Left ventricle myocardium inferior (tissue), 1 donor: ENCODE data around the gene KAT2A. TPM values are rescaled to one million over a fixed set of nuclear protein-coding genes. Genes with fewer than 3 reads are reported as not detected.
A peak's percentile ranks its signal among the peaks of the same experiment; 100 is the strongest.

ENCODE experiments used
- DNase-seq: peaks from one replicate; pipeline ENCODE4 v3.0.0-alpha.2; 2020
- H3K27ac ChIP-seq: fragments of 200-600 bp; replicated peaks from 2 replicates; pipeline ENCODE4 v1.8.0; 2021
- H3K27me3 ChIP-seq: fragments of 200-600 bp; 2 replicates; pipeline ENCODE4 v1.8.0; 2021; ENCODE audit warnings: low read depth
- H3K36me3 ChIP-seq: fragments of 200-600 bp; 2 replicates; pipeline ENCODE4 v1.8.0; 2021
- H3K4me1 ChIP-seq: fragments of 200-600 bp; 2 replicates; pipeline ENCODE4 v1.8.0; 2021
- H3K4me3 ChIP-seq: fragments of 200-600 bp; 2 replicates; pipeline ENCODE4 v1.8.0; 2021; ENCODE audit warnings: mild to moderate bottlenecking, moderate library complexity
- H3K9me3 ChIP-seq: fragments of 200-600 bp; replicated peaks from 2 replicates; pipeline ENCODE4 v1.8.0; 2021
- intact Hi-C: fragments of 100-400 bp; cut with micrococcal nuclease; formaldehyde crosslinking; loops from one replicate; pipeline ENCODE4 v1.11.0; 2022
- total RNA-seq: library from RNA; stranded (reverse); fragmentation: NEBNext Ultra II Directional; extraction: Animal tissue kit (Norgen Biotek cat#: 25700); gene quantifications from one replicate; pipeline ENCODE4 v1.2.1, GENCODE V29; 2021
- TF ChIP-seq, protein P1 (sequence below): fragments of 200-600 bp; IDR thresholded peaks from 2 replicates; pipeline ENCODE4 v1.8.0; 2021; ENCODE audit warnings: antibody characterized with exemption, mild to moderate bottlenecking, borderline replicate concordance
- donor health status: DM: no; HTN: yes; CAD: no; lungs with severe emphysema.

Gene KAT2A
- total RNA-seq, 1 donor from 2014 or later, result 25.7 TPM

DNA sequence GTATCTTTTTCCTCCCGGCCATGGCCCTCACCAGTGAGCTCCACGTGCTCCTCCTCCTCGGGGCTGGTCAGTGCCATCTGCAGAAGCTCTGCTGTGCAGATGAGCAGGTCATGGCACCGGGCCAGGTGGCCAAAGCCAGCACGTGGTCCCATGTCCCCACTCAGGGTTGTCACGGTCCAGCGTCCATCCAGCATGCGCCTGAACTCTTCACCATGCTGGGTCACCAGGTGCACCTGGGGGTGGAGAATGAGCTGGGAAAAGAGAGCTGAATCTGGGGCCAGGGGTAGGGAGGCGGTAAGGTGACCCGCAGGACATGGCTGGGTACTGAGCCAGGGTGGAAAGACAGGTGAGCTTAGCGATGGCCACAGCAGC, 9.9 kb downstream of the KAT2A start:
- H3K27me3 ChIP-seq, result no peaks in the 10 kb centered on the region
- TF ChIP-seq, protein P1, sequence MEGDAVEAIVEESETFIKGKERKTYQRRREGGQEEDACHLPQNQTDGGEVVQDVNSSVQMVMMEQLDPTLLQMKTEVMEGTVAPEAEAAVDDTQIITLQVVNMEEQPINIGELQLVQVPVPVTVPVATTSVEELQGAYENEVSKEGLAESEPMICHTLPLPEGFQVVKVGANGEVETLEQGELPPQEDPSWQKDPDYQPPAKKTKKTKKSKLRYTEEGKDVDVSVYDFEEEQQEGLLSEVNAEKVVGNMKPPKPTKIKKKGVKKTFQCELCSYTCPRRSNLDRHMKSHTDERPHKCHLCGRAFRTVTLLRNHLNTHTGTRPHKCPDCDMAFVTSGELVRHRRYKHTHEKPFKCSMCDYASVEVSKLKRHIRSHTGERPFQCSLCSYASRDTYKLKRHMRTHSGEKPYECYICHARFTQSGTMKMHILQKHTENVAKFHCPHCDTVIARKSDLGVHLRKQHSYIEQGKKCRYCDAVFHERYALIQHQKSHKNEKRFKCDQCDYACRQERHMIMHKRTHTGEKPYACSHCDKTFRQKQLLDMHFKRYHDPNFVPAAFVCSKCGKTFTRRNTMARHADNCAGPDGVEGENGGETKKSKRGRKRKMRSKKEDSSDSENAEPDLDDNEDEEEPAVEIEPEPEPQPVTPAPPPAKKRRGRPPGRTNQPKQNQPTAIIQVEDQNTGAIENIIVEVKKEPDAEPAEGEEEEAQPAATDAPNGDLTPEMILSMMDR, result no peak
- intact Hi-C loops, result no loop called here
- peak overlapping the region; percentile 69 for H3K4me3 ChIP-seq
- DNase-seq, result no peak
- peaks cover 25% of the 10 kb centered on the region for H3K4me1 ChIP-seq
- peak overlapping the region; percentile 90 for H3K27ac ChIP-seq
- no peaks in the 10 kb centered on the region for H3K9me3 ChIP-seq
- H3K36me3 ChIP-seq, result peaks cover 34% of the 10 kb centered on the region

DNA sequence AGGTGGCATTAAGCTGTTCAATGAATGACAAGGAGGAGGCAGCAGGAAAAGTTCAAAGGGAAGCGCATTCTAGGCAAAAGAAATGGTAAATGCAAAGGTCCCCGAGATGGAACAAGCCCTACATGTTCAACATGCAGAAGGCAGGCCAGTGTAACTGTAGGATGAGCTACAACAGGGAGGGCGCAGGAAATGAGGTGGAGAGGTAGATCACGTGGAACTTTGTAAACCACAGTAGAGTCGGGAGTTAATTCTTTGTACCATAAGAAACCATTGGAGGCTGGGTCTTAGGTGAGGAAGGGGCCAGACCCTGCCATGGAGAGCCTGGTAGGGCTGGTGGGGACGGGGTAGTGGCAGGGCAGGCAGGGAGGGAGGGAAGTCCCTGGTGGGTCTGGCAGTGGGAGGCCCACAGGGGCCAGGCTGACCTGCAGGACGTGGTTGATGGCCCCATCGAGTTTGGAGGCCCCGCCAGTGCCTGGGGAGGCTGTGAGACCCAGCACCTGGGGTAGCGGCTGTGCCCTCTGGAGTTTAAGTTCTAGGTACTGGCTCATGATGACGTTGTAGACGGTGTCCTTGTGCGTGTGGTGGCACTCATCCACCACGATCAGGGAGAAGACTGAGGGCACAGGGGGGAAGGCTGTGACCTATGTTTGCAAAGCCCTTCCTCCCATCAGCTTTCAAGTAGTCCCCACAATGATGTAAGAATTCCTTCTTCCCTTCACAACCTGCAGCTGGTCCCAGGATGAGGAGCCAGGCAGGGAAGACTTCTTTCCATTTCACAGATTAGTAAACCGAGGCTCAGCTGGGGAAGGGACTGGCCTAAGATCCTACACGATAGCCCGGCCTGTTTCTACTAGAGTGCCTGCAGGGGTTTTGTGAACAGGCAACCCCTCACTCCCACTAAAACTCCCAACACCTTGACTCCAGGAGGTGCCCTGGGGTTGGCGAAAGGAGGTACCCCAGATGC, 10.6 kb downstream of the KAT2A start:
- Histone ChIP-seq H3K4me1 (peaks cover 24% of the 10 kb centered on the region), H3K27me3 (no peaks in the 10 kb centered on the region), H3K4me3 (no peak overlapping the region), H3K36me3 (peaks cover 28% of the 10 kb centered on the region), H3K9me3 (no peaks in the 10 kb centered on the region), H3K27ac (no peak overlapping the region)
- TF ChIP-seq, protein P1, result no peak
- intact Hi-C loops, result no loop called here
- DNase-seq, result no peak

DNA sequence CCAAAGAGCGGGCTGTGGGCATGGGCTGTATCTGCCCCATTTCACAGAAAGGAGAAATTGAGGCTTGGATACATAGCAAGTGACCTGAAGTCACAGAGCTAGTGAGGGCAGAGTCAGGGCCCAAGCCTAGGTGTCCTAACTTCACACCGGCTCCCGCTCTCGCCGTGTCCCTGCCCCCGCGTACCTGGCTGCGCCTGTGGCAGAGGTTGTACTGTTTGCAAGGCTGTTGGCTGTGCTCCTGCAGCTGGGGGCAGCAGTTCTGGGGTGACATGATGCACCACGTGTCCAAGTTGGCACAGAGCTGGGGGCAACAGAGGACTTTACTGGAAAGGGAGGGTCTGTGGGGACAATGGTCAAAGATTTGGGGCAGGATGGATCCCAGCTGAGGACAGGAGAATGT, 12.1 kb downstream of the KAT2A start:
- H3K9me3 ChIP-seq, result no peaks in the 10 kb centered on the region
- no peak for DNase-seq
- H3K4me3 ChIP-seq, result no peak overlapping the region
- peaks cover 24% of the 10 kb centered on the region for H3K4me1 ChIP-seq
- intact Hi-C loops, result no loop called here
- TF ChIP-seq, protein P1, result no peak
- no peaks in the 10 kb centered on the region for H3K27me3 ChIP-seq
- peaks cover 26% of the 10 kb centered on the region for H3K36me3 ChIP-seq
- no peak overlapping the region for H3K27ac ChIP-seq

DNA sequence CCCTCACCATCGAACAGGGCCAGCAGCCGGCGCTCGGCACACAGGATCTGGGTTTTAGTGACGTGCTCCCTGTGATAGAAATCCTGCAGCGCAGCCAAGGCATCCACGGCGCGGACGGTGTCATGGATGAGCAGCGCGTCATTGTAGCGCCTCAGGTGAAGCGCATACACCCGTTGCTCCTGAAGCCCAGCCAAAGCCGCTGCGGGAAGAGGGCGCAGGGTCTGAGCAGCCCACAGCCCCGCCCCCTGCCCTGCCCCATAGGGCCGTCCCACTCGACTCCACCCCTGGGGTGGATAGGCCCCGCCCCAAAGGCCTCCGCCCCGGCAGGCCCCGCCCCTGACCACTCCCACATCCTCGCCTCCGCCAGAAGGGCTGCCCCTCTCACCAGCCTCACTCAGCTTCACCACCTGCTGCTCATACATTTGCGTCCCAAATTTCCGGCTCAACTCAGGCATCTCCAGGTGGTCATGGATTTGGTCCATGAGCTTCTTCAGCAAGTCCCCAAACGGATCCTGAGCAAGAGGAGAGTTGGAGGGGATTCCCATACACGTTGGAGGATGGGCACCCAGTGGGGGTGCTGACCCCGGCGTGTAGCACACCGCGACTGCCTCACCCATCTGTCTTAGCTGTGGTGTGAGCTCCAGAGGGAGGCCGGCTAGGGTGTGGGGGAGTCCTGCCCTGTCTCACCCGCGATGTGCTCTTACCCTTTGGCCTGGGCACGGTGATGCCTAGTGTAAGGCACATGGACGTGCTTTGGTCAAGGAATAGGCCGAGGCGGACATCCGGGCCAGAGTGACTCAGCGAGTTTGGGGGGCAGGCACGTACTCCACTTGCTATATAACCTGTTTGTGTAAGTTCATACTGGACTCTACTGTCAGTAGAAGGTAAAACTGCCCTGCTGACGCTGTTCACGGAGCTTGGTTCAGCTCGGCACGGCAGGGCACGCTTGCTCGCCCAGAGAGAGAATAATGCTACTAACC, 13.3 kb downstream of the KAT2A start:
- Histone ChIP-seq H3K27me3 (no peaks in the 10 kb centered on the region), H3K4me1 (peaks cover 18% of the 10 kb centered on the region), H3K9me3 (no peaks in the 10 kb centered on the region), H3K4me3 (peak overlapping the region; percentile 47), H3K36me3 (peaks cover 20% of the 10 kb centered on the region), H3K27ac (no peak overlapping the region)
- TF ChIP-seq, protein P1, result no peak
- peak; percentile 64 for DNase-seq
- intact Hi-C loops, result no loop called here

DNA sequence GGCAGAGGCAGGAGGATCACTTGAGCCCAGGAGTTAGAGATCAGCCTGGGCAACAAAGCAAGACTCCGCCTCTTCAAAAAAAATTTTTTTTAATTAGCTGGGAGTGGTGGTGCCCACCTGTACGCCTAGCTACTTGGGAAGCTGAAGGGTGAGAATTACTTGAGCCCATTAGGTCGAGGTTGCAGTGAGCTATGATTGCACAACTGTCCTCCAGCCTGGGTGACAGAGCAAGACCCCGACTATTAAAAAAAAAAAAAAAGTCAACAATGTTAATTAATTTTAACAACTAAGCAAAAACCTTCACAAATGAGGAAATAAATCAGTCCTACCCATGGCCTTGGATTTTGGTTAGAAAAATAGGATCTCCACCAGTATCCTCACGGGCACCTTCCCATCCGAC, 14.0 kb downstream of the KAT2A start:
- DNase-seq, result no peak
- H3K36me3 ChIP-seq, result peaks cover 20% of the 10 kb centered on the region
- H3K27ac ChIP-seq, result no peak overlapping the region
- intact Hi-C loops, result no loop called here
- no peaks in the 10 kb centered on the region for H3K27me3 ChIP-seq
- H3K4me1 ChIP-seq, result peaks cover 12% of the 10 kb centered on the region
- TF ChIP-seq, protein P1, result no peak
- H3K9me3 ChIP-seq, result no peaks in the 10 kb centered on the region
- peak overlapping the region; percentile 47 for H3K4me3 ChIP-seq
